HG03521 (cell line): ENCODE measurements around the gene FNDC3A.

Experiments
- ATAC-seq: cut with Tn5 transposase; IDR thresholded peaks from one replicate; pipeline ENCODE4 v1.9.1; 2021; ENCODE audit warnings: mild to moderate bottlenecking, moderate library complexity; ENCODE audit not compliant: unreplicated experiment

The FNDC3A gene

GRCh38 chr13:49247643-49248621 lies 272.2 kb downstream of the FNDC3A start, which contains the start of gene CDADC1:
CDADC1 (plus strand) TSS chr13:49247925; CDS start chr13:49248038, 113 bp downstream.
- ATAC-seq = peak; percentile 95

- ATAC-seq = no peak
Observed at GRCh38 chr13:49248622-49249002, 272.9 kb downstream of the FNDC3A start.

- ATAC-seq = no peak
Observed at GRCh38 chr13:49251326-49251725, 275.6 kb downstream of the FNDC3A start.

GRCh38 chr13:49253310-49253709 lies 277.6 kb downstream of the FNDC3A start:
- no peak for ATAC-seq

- no peak for ATAC-seq
Observed at GRCh38 chr13:49254007-49254406, 278.3 kb downstream of the FNDC3A start.

- no peak for ATAC-seq
Observed at GRCh38 chr13:49256841-49257240, 281.1 kb downstream of the FNDC3A start.

GRCh38 chr13:49258089-49258796 lies 282.5 kb downstream of the FNDC3A start:
- no peak for ATAC-seq
